ENCODE measurements around the gene GOSR1.
"Not testable (repeated sequence)": the region's sequence is repeated elsewhere in the genome, so short reads cannot be mapped to it uniquely, and the experiment has no call there.

GOSR1 gene

DNA sequence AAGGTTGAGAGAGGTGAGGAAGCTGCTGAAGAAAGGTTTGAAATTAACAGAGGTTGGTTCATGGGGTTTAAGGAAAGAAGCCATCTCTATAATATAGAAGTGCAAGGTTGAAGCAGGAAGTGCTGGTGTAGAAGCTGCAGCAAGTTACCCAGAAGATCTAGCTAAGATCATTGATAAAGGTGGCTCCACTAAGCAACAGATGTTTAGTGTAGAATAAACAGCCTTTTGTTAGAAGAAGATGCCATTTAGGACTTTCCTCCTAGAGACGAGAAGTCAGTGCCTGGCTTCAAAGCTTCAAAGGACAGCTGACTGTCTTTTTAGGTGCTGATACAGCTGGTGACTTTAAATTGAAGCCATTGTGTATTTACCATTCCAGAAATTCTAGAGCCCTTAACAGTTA is 29.3 kb downstream of the GOSR1 start:
- no peak for DNase-seq

DNA sequence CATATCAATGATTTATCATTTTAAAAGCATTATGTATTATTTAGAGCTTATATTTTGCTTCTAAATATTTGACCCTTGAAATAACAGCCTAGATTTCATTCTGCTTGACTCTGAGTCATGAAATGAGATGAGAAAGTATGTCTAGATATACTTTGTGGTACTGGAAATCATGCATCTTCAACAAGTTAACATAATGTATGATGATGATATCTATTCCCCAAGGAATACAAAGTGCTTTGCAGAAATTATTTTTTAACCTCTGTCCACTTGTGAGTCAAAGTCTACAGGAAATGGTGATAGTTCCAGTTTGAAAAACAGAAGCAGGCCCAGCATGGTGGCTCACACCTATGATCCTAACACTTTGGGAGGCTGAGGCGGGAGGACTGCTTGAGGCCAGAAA is 36.1 kb downstream of the GOSR1 start:
- DNase-seq, result no peak

DNA sequence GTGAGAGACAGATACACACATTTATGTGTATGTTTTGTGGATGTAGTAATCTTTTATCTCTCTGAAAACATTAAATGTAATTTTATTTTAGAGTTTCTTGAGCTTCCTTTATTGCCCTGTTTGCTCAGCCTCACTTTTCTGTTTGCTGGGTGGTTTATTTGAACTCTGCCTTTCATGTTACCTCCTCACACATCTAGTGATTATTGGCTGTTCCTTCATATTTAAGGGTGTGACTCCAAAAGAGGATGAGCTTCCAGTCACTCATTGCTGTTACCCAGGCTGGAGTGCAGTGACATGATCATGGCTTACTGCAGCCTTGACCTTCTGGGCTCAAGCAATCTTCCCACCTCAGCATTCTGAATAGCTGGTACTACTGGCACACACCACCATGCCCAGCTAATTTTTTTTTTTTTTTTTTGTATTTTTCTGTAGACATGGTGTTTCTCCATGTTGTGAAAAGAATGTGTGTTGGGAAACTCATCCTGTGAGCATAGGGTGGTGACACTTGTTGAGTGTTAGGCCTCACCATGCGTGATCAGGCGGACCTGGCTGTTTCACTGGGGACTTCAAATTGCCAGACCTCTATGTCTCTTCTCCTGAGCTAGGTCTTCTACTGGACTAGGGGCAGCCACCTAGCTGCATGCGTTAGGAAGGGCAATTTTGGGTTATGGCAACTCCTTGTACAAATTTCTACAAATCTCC is 37.8 kb downstream of the GOSR1 start:
- DNase-seq, result no peak

DNA sequence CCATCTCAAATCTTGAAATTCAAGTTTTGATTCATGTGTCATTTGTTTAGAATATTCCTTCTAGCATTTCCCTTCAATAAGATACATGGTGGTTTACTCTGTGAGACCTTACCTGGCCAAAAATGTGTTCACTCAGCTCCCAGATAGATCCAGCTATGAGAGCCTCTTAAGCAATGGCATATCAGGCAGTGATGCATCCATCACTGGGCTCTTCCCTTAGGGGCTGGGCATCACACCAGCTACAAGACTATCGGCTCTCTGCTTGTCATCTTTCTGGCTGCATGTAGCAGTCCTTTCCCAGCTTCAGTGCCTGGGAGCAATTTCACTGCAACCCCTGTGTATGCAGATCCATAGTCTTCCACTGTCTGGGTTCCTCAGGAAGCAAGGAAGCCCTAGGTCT is 40.6 kb downstream of the GOSR1 start:
- DNase-seq, result no peak

DNA sequence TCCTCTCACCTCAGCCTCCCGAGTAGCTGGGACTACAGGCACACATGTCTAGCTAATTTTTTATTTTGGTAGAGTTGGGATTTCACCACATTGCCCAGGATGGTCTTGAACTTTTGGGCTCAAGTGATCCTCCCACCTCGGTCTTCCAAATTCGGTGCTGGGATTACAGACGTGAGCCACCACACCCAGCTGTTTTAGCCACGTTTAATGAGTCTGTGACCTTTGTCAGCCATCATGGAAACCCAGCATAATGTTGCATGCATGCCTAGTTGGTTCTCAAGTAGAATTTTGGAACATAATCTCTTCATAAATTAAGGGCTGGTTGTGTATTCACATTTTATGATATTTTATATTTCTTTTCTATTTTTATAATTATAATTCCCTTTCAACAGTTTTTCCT is 42.0 kb downstream of the GOSR1 start:
- DNase-seq, result no peak

DNA sequence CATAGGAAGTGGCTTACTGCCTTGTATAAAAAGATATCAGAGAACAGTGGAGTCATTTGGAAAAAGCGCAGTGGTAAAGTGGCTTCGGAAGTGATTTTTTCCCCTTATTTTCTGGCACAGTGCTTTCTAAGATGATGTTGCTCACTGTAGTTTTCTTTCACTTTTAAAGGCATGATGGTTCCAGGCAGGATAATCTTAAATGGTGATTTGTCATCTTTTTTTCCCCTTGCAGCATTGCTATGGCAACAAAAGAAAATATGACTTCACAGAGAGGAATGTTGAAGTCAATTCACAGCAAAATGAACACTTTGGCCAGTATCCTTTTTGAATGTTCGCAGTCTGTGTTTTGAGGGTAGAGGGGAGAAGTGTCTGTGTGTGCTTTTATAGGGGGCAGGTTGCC is 42.5 kb downstream of the GOSR1 start:
- no peak for DNase-seq

DNA sequence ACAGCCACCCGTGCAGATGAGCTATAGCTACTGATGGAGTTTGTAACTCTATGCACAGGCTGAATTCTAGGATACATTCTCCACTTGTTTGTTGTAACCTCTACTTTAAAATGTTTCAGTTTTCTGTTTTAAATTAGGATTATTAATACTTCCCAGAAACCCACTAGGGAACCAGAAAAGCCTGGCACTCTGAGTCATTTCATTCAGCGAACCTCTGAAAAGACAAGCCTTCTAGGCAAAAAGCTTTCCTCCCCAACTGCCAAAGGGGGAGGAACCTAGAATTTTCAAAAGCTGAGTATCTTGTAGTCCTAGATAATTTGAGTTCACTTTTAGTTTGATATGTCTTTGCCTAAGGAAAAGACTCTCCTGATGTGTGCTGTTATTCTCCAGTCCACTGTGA is 43.2 kb downstream of the GOSR1 start:
- DNase-seq, result no peak

DNA sequence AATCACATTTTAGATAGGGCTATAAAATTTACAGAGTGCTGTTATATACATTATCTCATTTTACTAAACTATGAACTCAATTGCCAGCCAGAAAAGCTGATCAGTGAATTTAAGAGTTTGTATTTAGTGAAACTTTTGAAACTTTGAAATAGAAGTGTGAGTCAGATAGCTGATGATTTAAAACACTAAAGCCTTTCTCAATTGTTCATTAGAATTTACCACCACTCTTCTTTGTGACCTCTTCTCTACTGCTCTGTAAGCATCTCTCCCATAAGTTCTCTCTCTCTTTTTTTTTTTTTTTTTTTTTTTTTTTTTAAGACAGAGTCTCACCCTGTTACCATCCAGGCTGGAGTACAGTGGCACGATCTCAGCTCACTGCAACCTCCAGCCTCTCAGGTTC is 43.7 kb downstream of the GOSR1 start:
- no peak for DNase-seq

DNA sequence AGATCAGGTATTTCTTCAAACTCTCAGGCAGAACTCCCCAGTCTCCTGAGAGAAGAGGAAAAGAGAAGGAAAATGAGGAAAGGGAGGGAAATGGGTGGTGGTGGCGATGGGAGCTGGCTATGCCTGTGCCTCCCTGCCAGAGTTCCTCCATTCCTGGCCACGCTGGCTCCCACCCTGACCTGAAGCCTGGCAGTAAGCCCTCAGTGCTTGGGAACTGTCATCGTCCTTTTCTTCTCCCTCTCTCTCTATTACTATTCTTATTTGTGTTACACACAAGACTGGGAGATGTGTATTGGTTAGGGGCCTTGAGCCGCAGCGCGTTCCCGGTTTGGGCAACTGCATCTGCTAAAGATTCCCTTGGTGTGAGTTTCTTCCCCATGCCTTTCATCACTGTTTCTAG is 44.6 kb downstream of the GOSR1 start:
- no peak for DNase-seq

DNA sequence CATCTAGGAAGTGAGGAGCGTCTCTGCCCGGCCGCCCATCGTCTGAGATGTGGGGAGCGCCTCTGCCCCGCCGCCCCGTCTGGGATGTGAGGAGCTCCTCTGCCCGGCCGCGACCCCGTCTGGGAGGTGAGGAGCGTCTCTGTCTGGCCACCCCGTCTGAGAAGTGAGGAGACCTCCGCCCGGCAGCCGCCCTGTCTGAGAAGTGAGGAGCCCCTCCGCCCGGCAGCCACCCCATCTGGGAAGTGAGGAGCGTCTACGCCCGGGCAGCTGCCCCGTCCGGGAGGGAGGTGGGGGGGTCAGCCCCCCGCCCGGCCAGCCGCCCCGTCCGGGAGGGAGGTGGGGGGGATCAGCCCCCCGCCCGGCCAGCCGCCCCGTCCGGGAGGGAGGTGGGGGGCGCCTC is 46.0 kb downstream of the GOSR1 start:
- DNase-seq, result not testable (repeated sequence)

DNA sequence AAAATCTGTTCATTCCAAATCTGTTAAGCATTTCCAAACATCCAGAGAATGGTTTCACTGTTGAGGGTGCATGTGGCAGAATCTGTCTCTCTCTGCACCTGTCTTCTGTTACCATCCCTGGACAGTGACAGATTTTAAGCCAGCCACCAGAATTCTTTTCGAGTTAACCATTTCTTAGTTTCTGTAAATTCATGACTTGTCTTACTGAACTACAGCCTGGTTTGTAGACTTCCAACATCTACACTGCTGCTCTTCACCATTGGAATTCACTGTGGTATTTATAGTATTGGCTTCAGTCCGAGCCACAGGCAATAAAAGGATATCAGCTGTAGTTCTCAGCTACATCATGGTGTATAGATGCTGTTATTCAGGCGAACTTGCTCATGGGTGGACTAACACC is 47.6 kb downstream of the GOSR1 start:
- DNase-seq, result no peak

DNA sequence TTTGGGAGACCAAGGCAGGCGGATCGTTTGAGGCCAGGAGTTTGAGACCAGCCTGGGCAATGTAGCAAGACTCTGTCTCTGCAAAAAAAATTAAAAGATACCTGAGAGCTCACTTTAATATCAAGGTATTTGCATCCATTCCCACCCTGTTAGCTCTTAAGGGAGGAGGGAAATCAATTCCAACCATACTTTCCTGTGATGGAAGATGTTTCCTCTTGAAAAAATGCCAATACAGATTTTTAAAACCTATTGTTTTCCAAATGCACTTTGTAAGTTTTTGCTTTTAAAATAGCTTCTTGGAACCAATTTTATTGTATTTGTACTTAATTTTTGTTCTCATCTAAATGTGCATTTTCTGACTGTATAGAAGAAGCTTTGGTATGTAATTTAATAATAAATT is 49.2 kb downstream of the GOSR1 start:
- DNase-seq, result no peak

DNA sequence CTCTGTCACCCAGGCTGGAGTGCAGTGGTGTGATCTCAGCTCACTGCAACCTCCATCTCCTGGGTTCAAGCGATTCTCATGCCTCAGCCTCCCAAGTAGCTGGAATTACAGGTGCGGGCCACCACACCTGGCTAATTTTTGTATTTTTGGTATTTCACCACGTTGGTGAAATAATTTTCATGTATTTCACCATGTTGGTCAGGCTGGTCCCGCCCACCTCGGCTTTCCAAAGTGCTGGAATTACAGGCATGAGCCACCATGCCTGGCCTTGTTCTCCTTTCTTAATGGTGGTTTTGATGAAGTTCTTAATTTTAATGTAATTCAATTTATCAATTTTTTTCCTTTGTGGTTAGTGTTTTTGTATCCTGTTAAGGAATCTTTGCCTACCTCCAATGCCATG is 51.5 kb downstream of the GOSR1 start:
- DNase-seq, result not testable (repeated sequence)

DNA sequence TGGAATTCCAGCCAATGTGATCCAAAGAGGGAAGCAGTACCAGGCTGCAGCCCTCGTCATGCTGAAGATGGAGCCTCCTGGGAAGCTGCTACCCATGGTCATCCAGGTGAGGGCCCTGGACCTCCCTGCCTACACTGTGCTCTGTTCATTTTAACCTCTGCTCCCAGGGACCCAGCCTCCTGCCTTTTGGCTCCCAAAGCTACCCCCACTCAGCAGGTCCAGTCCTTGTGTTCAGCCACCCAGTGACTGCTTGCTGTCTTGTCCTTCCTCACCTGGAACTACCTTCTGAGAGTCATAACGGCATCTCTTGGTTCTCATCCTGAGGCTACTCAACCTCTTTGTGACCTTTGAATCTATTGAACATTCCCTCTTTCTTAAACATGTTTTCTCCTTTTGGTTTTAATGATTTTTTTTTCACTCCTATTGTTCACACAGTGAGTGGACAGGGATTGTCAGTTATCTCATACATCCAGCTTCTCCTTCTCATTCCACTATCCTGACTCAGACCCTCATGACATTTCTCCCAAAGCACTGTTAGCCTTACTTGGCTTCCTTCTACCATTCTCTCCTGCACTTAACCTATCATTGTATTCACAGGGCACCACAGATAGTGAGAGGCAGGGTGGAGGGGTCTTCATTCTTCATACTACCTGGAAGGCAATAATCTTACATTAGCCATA is 53.3 kb downstream of the GOSR1 start:
- DNase-seq, result no peak

DNA sequence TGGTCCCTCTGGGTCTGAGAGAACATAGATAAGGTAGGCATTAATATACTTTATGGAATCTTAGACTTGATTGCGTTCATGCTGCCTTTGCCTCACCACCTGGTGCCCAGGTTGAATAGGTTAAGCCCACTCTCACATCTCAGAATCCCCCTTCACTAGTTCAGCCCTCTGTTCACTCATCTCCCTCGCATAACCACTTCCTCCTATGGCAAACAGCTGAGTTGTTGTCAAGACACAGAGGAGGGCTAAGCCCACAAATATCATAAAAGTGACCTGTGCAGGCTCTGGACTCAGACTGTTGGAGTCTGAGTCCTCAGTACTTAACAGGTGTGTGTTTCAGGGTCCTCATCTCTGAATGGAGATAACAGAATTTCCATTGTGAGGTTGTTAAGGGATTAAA is 55.7 kb downstream of the GOSR1 start:
- no peak for DNase-seq

DNA sequence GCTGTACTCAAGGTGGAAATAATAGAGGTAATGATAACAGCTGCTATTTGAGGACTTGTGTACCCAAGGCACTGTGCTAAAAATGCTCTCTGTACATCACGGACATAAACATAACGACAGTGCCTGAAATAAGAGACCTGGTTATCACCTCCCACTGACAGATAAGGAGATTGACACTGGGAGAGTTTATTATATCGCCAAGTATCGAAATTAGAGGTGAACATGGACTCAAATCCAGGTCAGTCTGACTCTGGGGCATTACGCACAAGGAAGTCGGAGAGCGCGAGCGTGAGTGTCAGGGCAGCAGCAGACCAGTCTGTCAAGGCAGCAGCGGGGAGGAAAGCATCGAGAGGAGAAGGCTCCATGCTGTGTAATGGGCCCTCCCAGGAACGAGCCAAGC is 57.1 kb downstream of the GOSR1 start:
- no peak for DNase-seq

DNA sequence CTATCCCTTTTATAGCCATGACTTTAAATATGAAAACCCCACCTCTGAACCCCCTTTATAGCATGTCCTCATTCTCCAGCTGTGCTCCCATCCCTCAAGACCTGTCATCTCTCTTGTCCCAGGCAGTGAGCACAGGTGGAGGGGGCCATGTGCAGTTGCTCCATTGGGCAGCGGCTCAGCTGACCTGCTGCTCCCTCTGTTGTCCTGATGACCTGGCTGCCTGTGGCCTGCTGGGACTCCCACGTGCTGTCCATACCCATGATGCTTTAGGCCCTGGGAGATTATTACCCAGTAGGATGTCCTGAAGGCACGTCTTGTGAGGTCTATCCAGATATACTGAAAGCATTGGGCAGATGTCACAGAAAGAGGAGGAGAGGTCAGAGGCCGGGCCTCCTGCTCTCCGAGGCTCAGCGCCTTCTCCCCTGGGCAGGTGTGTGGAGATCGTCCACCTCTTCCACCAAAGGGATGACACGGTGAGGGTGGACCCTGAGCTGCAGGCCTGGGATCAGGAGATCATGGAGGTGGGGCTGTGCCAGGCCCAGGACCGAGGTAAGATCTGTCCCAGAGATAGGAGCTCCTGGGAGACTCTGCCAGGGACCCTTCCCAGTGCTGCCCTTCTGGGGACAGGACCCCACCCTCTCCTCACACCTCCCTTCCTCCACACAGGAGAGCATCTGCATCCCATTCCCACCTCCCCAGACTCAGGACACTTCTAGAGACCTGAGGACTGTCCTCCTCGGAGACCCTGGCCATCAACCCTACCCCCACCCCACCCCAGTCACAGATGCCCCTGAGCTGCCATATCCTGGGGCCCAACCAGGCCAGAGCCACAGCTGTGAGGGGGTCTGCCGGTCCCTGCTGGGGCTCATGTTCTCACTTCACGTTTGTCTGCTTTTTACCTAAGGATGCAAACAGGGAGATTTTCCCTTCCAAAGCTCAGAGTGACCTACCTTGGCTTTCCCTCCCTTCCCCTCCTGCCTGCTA is 58.0 kb downstream of the GOSR1 start:
- DNase-seq, result no peak

DNA sequence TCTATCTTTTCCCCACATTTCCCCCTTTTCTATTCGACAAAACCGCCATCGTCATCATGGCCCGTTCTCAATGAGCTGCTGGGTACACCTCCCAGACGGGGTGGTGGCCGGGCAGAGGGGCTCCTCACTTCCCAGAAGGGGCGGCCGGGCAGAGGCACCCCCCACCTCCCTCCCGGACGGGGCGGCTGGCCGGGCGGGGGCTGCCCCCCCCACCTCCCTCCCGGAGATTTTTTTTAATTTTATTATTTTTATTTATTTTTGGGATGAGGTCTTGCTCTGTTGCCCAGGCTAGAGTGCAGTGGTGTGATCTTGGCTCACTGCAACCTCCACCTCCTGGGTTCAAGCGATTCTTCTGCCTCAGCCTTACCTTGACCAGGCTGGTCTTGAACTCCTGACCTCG is 59.6 kb downstream of the GOSR1 start:
- not testable (repeated sequence) for DNase-seq

DNA sequence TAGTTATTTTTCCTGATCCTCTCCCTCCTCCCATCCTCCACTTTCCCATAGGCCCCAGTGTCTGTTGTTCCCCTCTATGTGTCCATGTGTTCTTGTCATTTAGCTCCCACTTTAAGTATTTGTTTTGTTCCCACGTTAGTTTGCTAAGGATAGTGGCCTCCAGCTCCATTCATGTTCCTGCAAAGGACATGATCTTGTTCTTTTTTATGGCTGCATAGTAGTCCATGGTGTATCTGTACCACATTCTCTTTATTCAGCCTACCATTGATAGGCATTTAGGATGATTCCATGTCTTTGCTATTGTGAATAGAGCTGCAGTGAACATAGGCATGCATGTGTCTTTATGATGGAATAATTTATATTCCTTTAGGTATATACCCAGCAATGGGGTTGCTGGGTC is 60.5 kb downstream of the GOSR1 start:
- DNase-seq, result not testable (repeated sequence)

DNA sequence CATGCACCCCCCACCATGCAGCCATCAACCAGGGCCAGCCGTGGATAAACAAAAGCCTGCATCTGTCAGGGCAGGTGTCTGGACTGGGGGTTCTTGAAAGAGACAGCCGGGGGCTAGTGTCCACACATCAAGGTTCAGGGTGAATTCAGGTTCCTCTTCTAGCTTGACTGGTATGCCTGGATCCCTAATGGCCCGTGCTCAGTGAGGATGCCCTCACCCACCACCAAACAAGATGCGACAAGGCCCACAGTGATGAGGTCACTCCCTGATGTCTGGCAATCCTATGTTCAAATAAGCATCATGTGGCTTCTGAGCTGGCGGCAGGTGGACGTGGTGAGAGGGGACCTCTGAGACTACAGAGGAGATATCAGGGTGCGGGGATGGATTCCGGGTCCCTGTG is 64.6 kb downstream of the GOSR1 start:
- no peak for DNase-seq

DNA sequence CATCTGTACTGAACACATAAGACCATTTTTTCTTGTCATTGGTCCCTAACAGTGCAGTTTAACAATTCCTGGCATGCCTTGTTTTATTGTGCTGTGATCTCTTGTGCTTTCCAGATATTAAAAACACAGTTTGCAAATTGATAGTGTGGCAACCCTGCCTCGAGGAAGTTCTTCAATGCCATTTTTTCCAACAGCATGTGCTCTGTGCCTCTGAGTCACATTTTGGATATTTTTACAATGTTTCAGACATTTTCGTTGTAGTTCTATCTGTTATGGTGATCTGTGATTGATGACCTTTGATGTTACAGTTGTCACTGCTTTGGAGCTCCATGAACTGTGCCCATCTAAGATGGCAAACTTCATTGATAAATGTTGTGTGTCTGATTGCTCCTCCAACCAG is 66.2 kb downstream of the GOSR1 start:
- no peak for DNase-seq

DNA sequence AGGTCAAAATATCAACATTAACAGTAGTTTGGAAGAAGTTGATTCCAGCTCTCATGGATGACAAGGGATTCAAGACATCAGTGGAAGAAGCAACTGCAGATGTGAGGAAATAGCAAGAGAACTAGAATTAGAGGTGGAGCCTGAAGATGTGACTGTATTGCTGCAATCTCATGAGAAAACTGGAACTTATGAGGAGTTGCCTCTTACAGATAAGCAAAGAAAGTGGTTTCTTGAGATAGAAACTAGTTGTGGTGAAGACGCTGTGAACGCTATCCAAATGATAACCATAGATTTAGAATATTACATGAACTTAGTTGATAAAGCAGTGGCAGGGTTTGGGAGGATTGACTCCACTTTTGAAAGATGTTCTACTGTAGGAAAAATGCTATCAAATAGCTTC is 67.8 kb downstream of the GOSR1 start:
- DNase-seq, result no peak

DNA sequence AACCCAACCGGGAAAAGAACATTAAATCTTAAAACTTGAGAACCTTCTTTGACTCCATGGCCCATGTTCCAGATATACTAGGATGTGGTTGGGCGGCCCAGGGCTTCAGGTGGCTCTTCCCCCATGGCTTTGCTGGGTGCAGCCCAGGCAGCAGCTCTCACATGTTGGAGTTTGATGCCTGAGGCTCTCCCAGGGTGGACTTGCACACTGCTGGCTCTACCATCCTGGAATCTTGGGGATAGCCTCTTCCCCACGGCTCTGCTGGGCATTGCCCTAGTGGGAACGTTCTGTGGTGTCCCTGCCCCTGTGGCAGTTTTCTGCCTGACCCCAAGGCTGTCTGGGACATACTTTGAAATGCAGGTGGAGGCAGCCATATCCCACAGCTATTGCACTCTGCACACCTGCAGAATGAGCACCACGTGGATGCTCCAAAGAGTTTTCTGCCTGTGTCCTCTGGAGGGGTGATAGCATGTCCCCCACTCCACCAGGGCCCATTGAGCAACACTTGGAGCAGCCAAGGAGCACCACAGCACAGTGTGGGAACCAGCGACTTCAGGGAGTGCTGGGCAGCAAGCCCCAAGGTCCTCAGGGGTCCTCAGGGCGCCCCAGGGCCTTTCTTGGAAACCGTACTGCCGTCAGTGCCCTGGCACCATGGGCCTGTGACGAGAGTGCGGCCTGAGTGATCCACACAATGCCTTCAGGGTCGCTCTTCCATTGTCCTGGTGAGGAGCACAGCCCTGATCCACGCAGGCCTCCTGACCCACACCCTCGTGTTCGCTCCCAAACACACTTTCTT is 70.8 kb downstream of the GOSR1 start:
- no peak for DNase-seq
